HG02981 (cell line): ENCODE results near the gene TUB.

Experiments
- ATAC-seq: cut with Tn5 transposase; IDR thresholded peaks from one replicate; pipeline ENCODE4 v1.9.1; 2021; ENCODE audit warnings: mild to moderate bottlenecking, moderate library complexity; ENCODE audit not compliant: unreplicated experiment

TUB gene

GRCh38 chr11:8043756-8044155, 37.3 kb upstream of the TUB start:
- no peak for ATAC-seq

- no peak for ATAC-seq
Measured at GRCh38 chr11:8045839-8046238, 35.2 kb upstream of the TUB start.

GRCh38 chr11:8047382-8047781, 33.6 kb upstream of the TUB start:
- no peak for ATAC-seq

- ATAC-seq: no peak
Measured at GRCh38 chr11:8049084-8049483, 31.9 kb upstream of the TUB start.

GRCh38 chr11:8055091-8055835, 25.7 kb upstream of the TUB start:
- ATAC-seq: no peak

GRCh38 chr11:8055836-8056526, 25.0 kb upstream of the TUB start:
- no peak for ATAC-seq

- ATAC-seq: no peak
Measured at GRCh38 chr11:8056810-8057463, 24.1 kb upstream of the TUB start.

GRCh38 chr11:8058216-8058615, 22.8 kb upstream of the TUB start:
- no peak for ATAC-seq

- ATAC-seq: no peak
Measured at GRCh38 chr11:8059030-8059429, 22.0 kb upstream of the TUB start.

GRCh38 chr11:8059571-8060011, 21.4 kb upstream of the TUB start:
- no peak for ATAC-seq

- ATAC-seq: no peak
Measured at GRCh38 chr11:8060146-8060719, 20.8 kb upstream of the TUB start.

- ATAC-seq: no peak
Measured at GRCh38 chr11:8060801-8061554, 20.0 kb upstream of the TUB start.

GRCh38 chr11:8061555-8062428, 19.2 kb upstream of the TUB start:
- ATAC-seq: no peak

- ATAC-seq: no peak
Measured at GRCh38 chr11:8062781-8063257, 18.2 kb upstream of the TUB start.

- no peak for ATAC-seq
Measured at GRCh38 chr11:8063324-8063723, 17.7 kb upstream of the TUB start.

GRCh38 chr11:8065031-8065430, 16.0 kb upstream of the TUB start:
- ATAC-seq: no peak

GRCh38 chr11:8066036-8066910, 14.7 kb upstream of the TUB start:
- no peak for ATAC-seq

- no peak for ATAC-seq
Measured at GRCh38 chr11:8066911-8067455, 14.0 kb upstream of the TUB start.

- no peak for ATAC-seq
Measured at GRCh38 chr11:8067567-8067928, 13.5 kb upstream of the TUB start.
